K562 (cell line): Measurements from ENCODE around the gene SIDT2. TPM values are rescaled to one million over a fixed set of nuclear protein-coding genes. Genes with fewer than 3 reads are reported as not detected.

Experiments used
- ERF ChIP-seq: fragments of 450-650 bp; formaldehyde crosslinking; IDR thresholded peaks from 2 replicates; pipeline ENCODE4 v1.4.0; 2020; ENCODE audit warnings: mild to moderate bottlenecking, mixed read lengths
- HNRNPLL ChIP-seq: fragments of 200-400 bp; formaldehyde crosslinking; IDR thresholded peaks from 2 replicates; pipeline ENCODE4 v1.6.1; 2017; ENCODE audit warnings: low read length, low read depth, mild to moderate bottlenecking; ENCODE audit not compliant: poor library complexity, severe bottlenecking
- ILK ChIP-seq: fragments of 450-650 bp; IDR thresholded peaks from 2 replicates; pipeline ENCODE4 v1.6.1; 2016; ENCODE audit warnings: missing genetic modification characterization, low read depth, mild to moderate bottlenecking, missing compliant biosample characterization, moderate library complexity, borderline replicate concordance
- MAZ ChIP-seq, 2 experiments: fragments of 450-650 bp in 1 of 2; sonication (generic) in 1 of 2; formaldehyde crosslinking; IDR thresholded peaks in 1 of 2; conservative IDR thresholded peaks in 1 of 2; 2 replicates each; pipeline versions ENCODE4 v1.4.0 to v1.5.0; 2020; ENCODE audit warnings: mild to moderate bottlenecking in 1 of 2, missing genetic modification reagents in 1 of 2
- MBD1 ChIP-seq: fragments of 250-450 bp; sonication (Bioruptor Pico); IDR thresholded peaks from 2 replicates; pipeline ENCODE4 v1.8.0; 2022; ENCODE audit warnings: inconsistent platforms
- MNT ChIP-seq, 2 experiments: fragments of 450-650 bp; conservative IDR thresholded peaks; 2 replicates each; pipeline ENCODE4 v1.6.1; 2017; ENCODE audit warnings: mild to moderate bottlenecking in 2 of 2, moderate library complexity in 2 of 2
- PHB ChIP-seq: fragments of 250-450 bp; sonication (Bioruptor Pico); IDR thresholded peaks from 2 replicates; pipeline ENCODE4 v1.5.0; 2021
- POLR2A ChIP-seq: fragments of 450-650 bp; conservative IDR thresholded peaks from 2 replicates; pipeline ENCODE4 v1.6.1; 2016
- POLR2G ChIP-seq: fragments of 200-400 bp; formaldehyde crosslinking; IDR thresholded peaks from 2 replicates; pipeline ENCODE4 v1.6.1; 2017; ENCODE audit warnings: low read depth, mild to moderate bottlenecking, antibody characterized with exemption, low read length, moderate library complexity
- RCOR1 ChIP-seq, 2 experiments: IDR thresholded peaks; 2 replicates each; pipeline ENCODE4 v1.6.1; 2012; ENCODE audit warnings: low read depth in 2 of 2, low read length in 2 of 2, borderline replicate concordance in 1 of 2, improper control_type of control experiment in 1 of 2
- SRSF9 ChIP-seq: fragments of 200-400 bp; formaldehyde crosslinking; IDR thresholded peaks from 2 replicates; pipeline ENCODE4 v1.6.1; 2017; ENCODE audit warnings: low read depth, low read length, borderline replicate concordance
- TFAM ChIP-seq: fragments of 250-450 bp; sonication (Bioruptor Pico); conservative IDR thresholded peaks from 2 replicates; pipeline ENCODE4 v1.5.0; 2021; ENCODE audit warnings: mild to moderate bottlenecking, moderate library complexity
- VEZF1 ChIP-seq: fragments of 200-800 bp; sonication (Bioruptor generic); IDR thresholded peaks from 2 replicates; pipeline ENCODE4 v1.6.1; 2017; ENCODE audit warnings: missing genetic modification characterization, missing compliant biosample characterization
- ZBTB12 ChIP-seq: fragments of 250-450 bp; sonication (Bioruptor Pico); IDR thresholded peaks from 2 replicates; pipeline ENCODE4 v1.4.0; 2020
- ZBTB49 ChIP-seq: sonication (generic); formaldehyde crosslinking; IDR thresholded peaks from 2 replicates; pipeline ENCODE4 v1.8.0; 2022; ENCODE audit warnings: missing genetic modification reagents, mild to moderate bottlenecking, borderline replicate concordance
- ZFP36 ChIP-seq: fragments of 150-350 bp; IDR thresholded peaks from 2 replicates; pipeline ENCODE4 v1.6.1; 2018; ENCODE audit warnings: low read length, low read depth; ENCODE audit not compliant: partially characterized antibody
- ZKSCAN3 ChIP-seq: fragments of 250-450 bp; sonication (Bioruptor Pico); IDR thresholded peaks from 2 replicates; pipeline ENCODE4 v1.4.0; 2020
- ZNF699 ChIP-seq: fragments of 250-450 bp; sonication (Bioruptor Pico); IDR thresholded peaks from 2 replicates; pipeline ENCODE4 v1.8.0; 2021; ENCODE audit warnings: mild to moderate bottlenecking, moderate library complexity; ENCODE audit not compliant: insufficient replicate concordance
- polyA plus RNA-seq, 8 experiments: library from polyadenylated mRNA; depleted of rRNA in 4 of 8; stranded (reverse) in 5 of 8; unstranded in 3 of 8; fragments of >200 nt; fragmentation: Nextera tagmentation in 2 of 8; fragmentation: Illumina TruSeq in 1 of 8; extraction: Ambion mirVana in 2 of 8; extraction: Trizol in 1 of 8; gene quantifications; 2 replicates each; pipeline versions ENCODE4 v1.2.1 to v1.2.3, GENCODE V29; 2011 to 2014; ENCODE audit warnings: inconsistent platforms in 1 of 8, missing spikeins in 1 of 8
- total RNA-seq, 7 experiments: library from RNA; depleted of rRNA in 6 of 7; stranded (reverse); fragments of >200 nt in 6 of 7; fragmentation: Illumina TruSeq in 2 of 7; extraction: Trizol in 2 of 7; gene quantifications; 2 replicates each; pipeline versions ENCODE4 v1.2.1 to v1.2.3, GENCODE V29; 2011 to 2021; ENCODE audit warnings: low replicate concordance in 1 of 7

The SIDT2 gene
- total and polyA plus RNA-seq, 9 of the 15 experiments (the other 6 are each of a cell fraction or from before 2014, with no cell fraction given) = 2.4 to 20.2 (median 6.5) TPM

- TF ChIP-seq ZBTB49 (no peak), MBD1 (CRISPR knock-in tag) (no peak), ILK (no peak), PHB (peak; percentile 85; the same call in 1 of the 2 replicates), TFAM (CRISPR knock-in tag) (no peak), ZNF699 (CRISPR knock-in tag) (no peak), MAZ (CRISPR knock-in tag; conservative IDR thresholded peaks at IDR 0.05 in 1 of 2, IDR thresholded peaks at IDR 0.05 in 1 of 2) (peak; percentile 5 to 68; a peak in 2 of 4 replicates), POLR2G (peak; percentile 88), ERF (CRISPR knock-in tag) (0 out of 2 replicates have a peak, but pooled peaks have one; percentile 24), ZBTB12 (CRISPR knock-in tag) (no peak), VEZF1 (CRISPR knock-in tag) (peak; percentile 92), ZKSCAN3 (CRISPR knock-in tag) (no peak), MNT (conservative IDR thresholded peaks at IDR 0.05) (peak; percentile 58 to 78), HNRNPLL (peak; percentile 71), RCOR1 (IDR thresholded peaks at IDR 0.05; ENCODE audit: borderline replicate concordance in 1 of 2, low read depth in 2 of 2, low read length in 2 of 2) (peak in 1 of 2 experiments; percentile 48; a peak in 2 of 4 replicates), POLR2A (peak; percentile 83), ZFP36 (no peak), SRSF9 (no peak)
Measured at GRCh38 chr11:117232092-117232878, 53.7 kb downstream of the SIDT2 start, which contains the start of gene RNF214 (continued).
